MM.1S (cell line): Measurements from ENCODE around the gene FOXP1.

Source experiments
- CTCF ChIP-seq: fragments of 300-600 bp; sonication (generic); IDR thresholded peaks from 2 replicates; pipeline ENCODE4 v1.5.1; 2016; ENCODE audit warnings: antibody characterized with exemption, low read length, mixed read lengths
- EZH2 ChIP-seq: fragments of 300-600 bp; sonication (generic); optimal IDR thresholded peaks from 2 replicates; pipeline ENCODE3; 2017; ENCODE audit warnings: low read depth, mild to moderate bottlenecking, antibody characterized with exemption, low read length, mixed read lengths
- EZH2phosphoT487 ChIP-seq: fragments of 300-600 bp; sonication (generic); IDR thresholded peaks from 2 replicates; pipeline ENCODE4 v1.6.1; 2018; ENCODE audit warnings: antibody characterized with exemption, low read length

DNA sequence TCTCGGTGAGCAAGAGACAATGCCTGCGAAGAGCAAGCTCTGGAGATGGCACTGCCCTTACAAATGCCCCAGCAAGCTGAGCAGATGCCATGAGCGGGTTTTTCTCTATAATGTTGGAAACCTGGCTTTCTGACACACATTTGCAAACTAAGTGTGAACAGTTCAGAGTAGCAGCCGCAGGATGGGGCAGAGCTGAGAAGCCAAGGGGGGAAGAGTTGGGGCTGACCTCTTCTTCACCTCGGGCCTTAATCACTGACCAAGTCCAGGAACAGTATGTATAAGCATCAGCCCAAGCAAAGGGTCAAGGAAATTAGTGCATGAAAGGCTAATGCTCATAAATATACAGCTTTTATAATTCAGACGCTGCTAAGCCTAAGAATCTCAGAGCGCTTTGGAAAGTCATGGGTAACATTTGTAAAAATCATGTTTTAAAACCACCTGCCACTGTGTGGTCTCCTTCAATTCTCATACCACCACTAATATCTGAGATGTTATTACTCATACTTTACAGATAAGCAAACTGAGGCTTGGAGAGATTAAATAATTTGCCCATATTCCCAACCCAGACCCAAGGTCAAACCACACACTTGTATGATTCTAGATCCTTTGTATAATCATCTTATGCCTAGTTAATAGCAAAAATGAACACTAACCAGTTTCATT lies 603.4 kb downstream of the FOXP1 start:
- TF ChIP-seq CTCF (no peak), EZH2phosphoT487 (no peak), EZH2 (no peak)
